GM13976 (cell line): ENCODE data around the gene PRKAG2.

Experiments used
- DNase-seq: peaks from one replicate; pipeline ENCODE4 v3.0.0; 2012; ENCODE audit warnings: low spot score
- CTCF ChIP-seq: IDR thresholded peaks from 2 replicates; pipeline ENCODE4 v1.5.1; 2012; ENCODE audit warnings: borderline replicate concordance, mild to moderate bottlenecking; ENCODE audit not compliant: insufficient read depth; ENCODE audit errors: extremely low read depth, missing control alignments, control extremely low read depth
- in situ Hi-C: fragments of 300-500 bp; cut with MboI; formaldehyde crosslinking; loops from one replicate; pipeline ENCODE4 v1.12.0; 2022; ENCODE audit warnings: low sequenced_read_pairs, mixed read lengths, inconsistent platforms; ENCODE audit not compliant: unreplicated experiment

Gene PRKAG2

GRCh38 chr7:151869109-151869428 lies 7.8 kb downstream of the PRKAG2 start:
- no peak for TF ChIP-seq CTCF
- no peak for DNase-seq
- in situ Hi-C loops: no loop called here

DNA sequence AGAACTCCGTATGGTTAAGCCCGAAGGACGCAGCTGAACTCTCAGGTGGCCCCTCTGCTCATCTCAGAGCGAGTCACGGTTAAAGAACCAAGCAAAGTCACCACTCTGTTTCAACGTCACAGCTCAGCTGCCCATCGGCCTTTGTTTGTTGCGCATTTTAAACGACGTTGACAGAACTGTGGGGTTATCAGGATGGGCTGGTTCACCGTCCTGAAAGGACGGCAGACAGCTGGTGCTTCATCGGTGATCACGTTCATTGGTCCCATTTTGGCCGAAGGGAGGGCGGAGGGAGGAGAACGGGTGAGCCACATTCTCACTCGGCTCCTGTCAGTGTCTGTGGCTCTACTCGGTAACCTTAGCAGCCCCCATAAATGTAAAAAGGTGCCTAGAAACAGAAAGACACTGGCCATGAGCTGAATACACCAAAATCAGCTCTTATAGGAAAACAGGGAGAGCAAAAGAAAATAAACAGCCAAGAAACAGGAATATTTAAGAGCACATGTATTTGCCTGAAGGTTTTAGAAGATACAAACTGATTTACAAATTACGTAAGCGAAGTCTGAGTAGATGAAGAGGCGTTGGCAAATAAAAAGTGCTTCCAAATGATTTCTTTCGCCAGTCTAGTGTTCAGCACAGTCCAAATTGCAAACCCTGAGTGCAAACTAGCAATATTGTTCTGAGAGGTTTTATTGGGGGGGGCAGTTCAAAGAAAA lies 8.4 kb downstream of the PRKAG2 start:
- DNase-seq: no peak
- in situ Hi-C loops: no loop called here
- TF ChIP-seq CTCF: no peak

DNA sequence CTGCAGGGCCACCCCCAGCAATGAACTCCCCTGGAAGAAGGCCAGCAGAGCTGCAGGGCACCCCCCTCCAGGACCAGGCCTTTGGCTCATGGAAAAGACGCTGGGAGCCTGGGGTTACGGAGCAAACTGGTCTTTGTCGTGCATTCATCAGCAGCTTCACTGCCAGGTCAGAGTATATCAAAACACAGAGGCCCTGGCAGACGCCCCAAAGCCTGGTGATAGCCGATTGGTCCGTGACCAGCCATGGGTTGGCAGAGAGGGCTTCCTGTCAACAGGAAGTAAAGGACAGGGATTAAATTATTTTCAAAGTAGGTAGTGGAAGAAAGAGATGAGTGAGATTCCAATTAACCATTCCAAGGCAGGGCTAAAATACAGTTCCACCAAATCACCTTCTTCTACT lies 9.0 kb downstream of the PRKAG2 start:
- in situ Hi-C loops: no loop called here
- no peak for TF ChIP-seq CTCF
- no peak for DNase-seq

- in situ Hi-C loops: no loop called here
These were observed 9.9 kb downstream of the PRKAG2 start for GRCh38 chr7:151866761-151867655.

GRCh38 chr7:151866028-151866427 lies 10.9 kb downstream of the PRKAG2 start:
- TF ChIP-seq CTCF: no peak
- DNase-seq: no peak
- in situ Hi-C loops: no loop called here

More at GRCh38 chr7:151866761-151867655, 9.9 kb downstream of the PRKAG2 start:
- DNase-seq: no peak
- no peak for TF ChIP-seq CTCF

DNA sequence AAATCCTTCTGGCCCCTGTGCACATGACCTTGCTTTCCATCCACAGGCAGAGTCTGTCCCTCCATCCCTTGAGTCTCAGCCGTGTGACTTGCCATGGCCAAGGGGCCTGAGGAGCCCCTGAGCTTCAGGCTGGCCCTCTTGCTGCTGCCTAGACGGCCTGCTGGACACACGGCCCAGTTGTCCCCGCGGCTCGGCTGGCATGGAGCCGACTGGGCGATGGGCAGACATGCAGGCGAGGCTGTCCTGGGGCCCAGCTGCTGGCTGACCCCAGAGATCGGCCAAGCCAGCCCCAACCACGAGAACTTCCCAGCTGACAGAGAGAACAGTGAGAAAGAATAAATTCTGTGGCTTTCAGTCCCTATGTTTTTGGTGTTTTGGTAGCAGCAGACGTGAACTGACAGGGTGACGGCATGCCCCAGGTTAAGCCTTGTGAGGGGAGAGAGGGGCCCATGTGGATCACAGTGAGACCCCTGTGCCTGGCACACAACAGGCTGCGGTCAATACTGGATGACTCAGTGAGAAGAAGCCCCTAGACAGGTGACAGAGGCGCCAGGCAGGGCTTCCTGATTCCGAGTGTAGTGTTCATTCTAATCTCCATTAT lies 11.7 kb downstream of the PRKAG2 start:
- DNase-seq: no peak
- TF ChIP-seq CTCF: no peak
- in situ Hi-C loops: no loop called here
